Prostate gland (tissue), 2 donors: ENCODE data around the gene FRMD5.

Experiments
- CTCF ChIP-seq, 4 experiments: fragments of 200-600 bp in 2 of 4; fragments of 450-650 bp in 2 of 4; sonication (generic) in 2 of 4; IDR thresholded peaks; 1 replicate in 3 of 4; 2 replicates in 1 of 4; pipeline ENCODE4 v1.5.1; 2016 to 2019; ENCODE audit warnings: antibody characterized with exemption in 4 of 4, mild to moderate bottlenecking in 2 of 4, moderate library complexity in 2 of 4
- POLR2A ChIP-seq: fragments of 450-650 bp; IDR thresholded peaks from one replicate; pipeline ENCODE4 v1.6.1; 2016; ENCODE audit warnings: antibody characterized with exemption, mild to moderate bottlenecking
- POLR2AphosphoS5 ChIP-seq: sonication (generic); formaldehyde crosslinking; IDR thresholded peaks from one replicate; pipeline ENCODE4 v1.6.1; 2017; ENCODE audit warnings: antibody characterized with exemption

- TF ChIP-seq POLR2A (no peak), CTCF (IDR thresholded peaks at IDR 0.05) (no peak), POLR2AphosphoS5 (no peak)
Measured at GRCh38 chr15:44038755-44039191, 156.3 kb downstream of the FRMD5 start.
